Neural crest cell (in vitro differentiated cells): ENCODE data around the gene PHF12. TPM values are rescaled to one million over a fixed set of nuclear protein-coding genes. Genes with fewer than 3 reads are reported as not detected.
"Not testable (repeated sequence)": the region's sequence is repeated elsewhere in the genome, so short reads cannot be mapped to it uniquely, and the experiment has no call there.

Experiments used
- DNase-seq: peaks from one replicate; pipeline ENCODE4 v3.0.0; 2021; ENCODE audit warnings: low read depth, mixed read lengths, low spot score
- H3K27ac Mint-ChIP-seq: one replicate; pipeline ENCODE4 v1.8.0; 2021; ENCODE audit warnings: mild to moderate bottlenecking, mixed read lengths; ENCODE audit not compliant: unreplicated experiment
- H3K27me3 Mint-ChIP-seq: 2 replicates; pipeline ENCODE4 v1.8.0; 2021; ENCODE audit warnings: low read depth, mild to moderate bottlenecking, mixed read lengths
- H3K36me3 Mint-ChIP-seq: 2 replicates; pipeline ENCODE4 v1.8.0; 2021; ENCODE audit warnings: low read depth, mild to moderate bottlenecking, mixed read lengths
- H3K4me1 Mint-ChIP-seq: 2 replicates; pipeline ENCODE4 v1.8.0; 2021; ENCODE audit warnings: mixed read lengths
- H3K4me3 Mint-ChIP-seq: one replicate; pipeline ENCODE4 v1.8.0; 2021; ENCODE audit warnings: mild to moderate bottlenecking, mixed read lengths
- H3K9me3 Mint-ChIP-seq: 2 replicates; pipeline ENCODE4 v1.8.0; 2021; ENCODE audit warnings: mixed read lengths
- total RNA-seq: library from RNA; stranded (reverse); gene quantifications from 2 replicates; pipeline ENCODE4 v1.2.1, GENCODE V29; 2021
- TF ChIP-seq, protein P1 (sequence below): fragments of 200-600 bp; sonication (generic); conservative IDR thresholded peaks from 2 replicates; pipeline ENCODE4 v1.5.0; 2021; ENCODE audit warnings: antibody characterized with exemption, mild to moderate bottlenecking

The PHF12 gene
- total RNA-seq, 1 donor from 2014 or later, result 64.7 TPM

DNA sequence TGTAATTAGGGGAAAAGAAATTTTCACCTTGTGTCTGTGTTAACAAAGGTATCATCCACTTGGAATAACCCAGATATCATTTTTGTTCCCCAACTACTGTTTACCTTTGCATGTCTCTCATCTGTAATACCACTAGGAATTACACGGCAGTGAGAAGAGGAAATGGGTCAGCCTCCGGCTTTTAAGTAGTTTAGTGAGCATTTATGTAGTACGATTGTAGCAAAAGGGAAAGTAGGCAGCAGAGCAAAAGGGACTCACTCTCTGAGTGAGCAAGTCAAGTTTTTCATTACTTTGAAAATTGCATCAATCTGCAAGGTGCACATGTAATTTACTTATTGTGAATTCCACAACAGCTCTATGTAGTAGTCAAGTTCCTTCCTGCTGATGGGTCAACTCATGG is 11.2 kb downstream of the PHF12 start:
- Mint-ChIP-seq H3K4me1 (peaks cover 55% of the 10 kb centered on the region), H3K9me3 (no peaks in the 10 kb centered on the region), H3K27me3 (no peaks in the 10 kb centered on the region), H3K36me3 (no peaks in the 10 kb centered on the region), H3K4me3 (no peak overlapping the region), H3K27ac (peak overlapping the region; percentile 57)
- TF ChIP-seq, protein P1, sequence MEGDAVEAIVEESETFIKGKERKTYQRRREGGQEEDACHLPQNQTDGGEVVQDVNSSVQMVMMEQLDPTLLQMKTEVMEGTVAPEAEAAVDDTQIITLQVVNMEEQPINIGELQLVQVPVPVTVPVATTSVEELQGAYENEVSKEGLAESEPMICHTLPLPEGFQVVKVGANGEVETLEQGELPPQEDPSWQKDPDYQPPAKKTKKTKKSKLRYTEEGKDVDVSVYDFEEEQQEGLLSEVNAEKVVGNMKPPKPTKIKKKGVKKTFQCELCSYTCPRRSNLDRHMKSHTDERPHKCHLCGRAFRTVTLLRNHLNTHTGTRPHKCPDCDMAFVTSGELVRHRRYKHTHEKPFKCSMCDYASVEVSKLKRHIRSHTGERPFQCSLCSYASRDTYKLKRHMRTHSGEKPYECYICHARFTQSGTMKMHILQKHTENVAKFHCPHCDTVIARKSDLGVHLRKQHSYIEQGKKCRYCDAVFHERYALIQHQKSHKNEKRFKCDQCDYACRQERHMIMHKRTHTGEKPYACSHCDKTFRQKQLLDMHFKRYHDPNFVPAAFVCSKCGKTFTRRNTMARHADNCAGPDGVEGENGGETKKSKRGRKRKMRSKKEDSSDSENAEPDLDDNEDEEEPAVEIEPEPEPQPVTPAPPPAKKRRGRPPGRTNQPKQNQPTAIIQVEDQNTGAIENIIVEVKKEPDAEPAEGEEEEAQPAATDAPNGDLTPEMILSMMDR, result no peak
- DNase-seq, result no peak

GRCh38 chr17:28938552-28938951 is 12.8 kb downstream of the PHF12 start:
- H3K4me1 Mint-ChIP-seq, result peaks cover 55% of the 10 kb centered on the region
- H3K9me3 Mint-ChIP-seq, result no peaks in the 10 kb centered on the region
- no peak for DNase-seq
- H3K4me3 Mint-ChIP-seq, result no peak overlapping the region
- no peaks in the 10 kb centered on the region for H3K27me3 Mint-ChIP-seq
- TF ChIP-seq, protein P1, result no peak
- H3K36me3 Mint-ChIP-seq, result no peaks in the 10 kb centered on the region
- no peak overlapping the region for H3K27ac Mint-ChIP-seq

DNA sequence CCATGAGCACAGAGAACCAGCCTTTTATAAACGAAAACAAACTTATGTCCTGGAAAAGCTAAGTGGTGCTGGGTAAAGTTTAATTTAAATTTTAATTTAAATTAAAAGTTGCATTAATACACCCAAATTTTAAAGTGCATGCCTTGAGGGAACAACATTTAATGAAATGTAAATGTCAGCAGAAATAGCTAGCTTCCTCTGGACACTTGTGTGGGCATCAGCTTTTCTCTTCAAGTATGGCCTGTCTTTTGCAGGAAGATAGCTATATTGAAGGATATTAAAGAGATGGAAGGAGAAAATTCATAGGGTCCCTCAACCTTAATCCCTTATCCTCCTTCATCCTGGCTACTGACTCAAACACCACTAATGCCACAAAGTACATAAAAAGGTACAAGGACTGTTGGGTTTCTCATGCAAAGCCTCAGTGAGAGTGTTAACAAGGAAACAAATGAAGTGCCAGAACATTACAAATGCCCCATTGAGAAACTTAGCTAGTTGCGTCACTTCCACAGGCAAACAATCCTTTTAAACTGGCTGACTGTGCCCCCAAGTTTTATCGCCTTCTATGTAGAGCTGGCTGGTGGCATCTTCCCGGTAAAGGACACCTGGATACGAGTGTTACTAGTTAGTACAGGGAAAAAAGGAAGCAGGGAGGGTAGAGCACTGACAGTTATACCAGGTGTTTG is 14.1 kb downstream of the PHF12 start:
- H3K4me3 Mint-ChIP-seq, result peak overlapping the region; percentile 28
- H3K4me1 Mint-ChIP-seq, result peaks cover 60% of the 10 kb centered on the region
- H3K27me3 Mint-ChIP-seq, result no peaks in the 10 kb centered on the region
- no peaks in the 10 kb centered on the region for H3K9me3 Mint-ChIP-seq
- no peaks in the 10 kb centered on the region for H3K36me3 Mint-ChIP-seq
- no peak overlapping the region for H3K27ac Mint-ChIP-seq
- TF ChIP-seq, protein P1, result no peak
- DNase-seq, result no peak

GRCh38 chr17:28935744-28936460 is 15.4 kb downstream of the PHF12 start:
- no peaks in the 10 kb centered on the region for H3K9me3 Mint-ChIP-seq
- TF ChIP-seq, protein P1, result no peak
- H3K4me3 Mint-ChIP-seq, result no peak overlapping the region
- H3K27ac Mint-ChIP-seq, result no peak overlapping the region
- peaks cover 49% of the 10 kb centered on the region for H3K4me1 Mint-ChIP-seq
- H3K36me3 Mint-ChIP-seq, result no peaks in the 10 kb centered on the region
- no peak for DNase-seq
- no peaks in the 10 kb centered on the region for H3K27me3 Mint-ChIP-seq

- not testable (repeated sequence) for H3K9me3 Mint-ChIP-seq, H3K4me3 Mint-ChIP-seq, H3K36me3 Mint-ChIP-seq, DNase-seq, H3K27ac Mint-ChIP-seq, H3K27me3 Mint-ChIP-seq
- H3K4me1 Mint-ChIP-seq, result peaks cover 42% of the 10 kb centered on the region
Observed at GRCh38 chr17:28934508-28934907, 16.8 kb downstream of the PHF12 start.

GRCh38 chr17:28929787-28930186 is 21.5 kb downstream of the PHF12 start:
- peaks cover 11% of the 10 kb centered on the region for H3K36me3 Mint-ChIP-seq
- no peaks in the 10 kb centered on the region for H3K9me3 Mint-ChIP-seq
- no peaks in the 10 kb centered on the region for H3K27me3 Mint-ChIP-seq
- DNase-seq, result no peak
- TF ChIP-seq, protein P1, result no peak
- H3K4me3 Mint-ChIP-seq, result no peak overlapping the region
- no peak overlapping the region for H3K27ac Mint-ChIP-seq
- H3K4me1 Mint-ChIP-seq, result peaks cover 13% of the 10 kb centered on the region
